Stimulated activated CD8-positive, alpha-beta memory T cell treated with anti-CD3 and anti-CD28 coated beads, Interleukin-12 subunit alpha, Interleukin-12 subunit beta, amount 100 ng/mL, for 24 hours (primary cell): ENCODE measurements around the gene WNT8A.

ENCODE experiments used
- DNase-seq: peaks from one replicate; pipeline ENCODE4 v3.0.0-alpha.2; 2020; ENCODE audit errors: extremely low read depth

Gene WNT8A

DNA sequence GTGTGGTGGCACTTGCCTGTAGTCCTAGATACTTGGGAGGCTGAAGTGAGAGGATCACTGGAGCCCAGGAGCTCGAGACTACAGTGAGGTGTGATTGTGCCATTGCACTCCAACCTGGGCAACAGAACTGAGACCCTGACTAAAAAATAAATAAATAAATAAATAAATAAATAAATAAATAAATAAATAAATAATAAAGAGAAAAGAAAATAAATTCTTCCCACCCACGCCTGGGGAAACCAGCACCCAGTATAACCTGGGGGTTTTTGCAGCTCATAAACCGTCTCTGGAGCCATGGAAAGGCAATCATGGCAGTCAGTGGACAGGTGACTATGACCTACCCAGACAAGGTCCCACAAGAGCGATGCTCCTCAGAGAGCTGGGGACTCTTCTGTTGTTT, 7.9 kb downstream of the WNT8A start:
- DNase-seq, result no peak

DNA sequence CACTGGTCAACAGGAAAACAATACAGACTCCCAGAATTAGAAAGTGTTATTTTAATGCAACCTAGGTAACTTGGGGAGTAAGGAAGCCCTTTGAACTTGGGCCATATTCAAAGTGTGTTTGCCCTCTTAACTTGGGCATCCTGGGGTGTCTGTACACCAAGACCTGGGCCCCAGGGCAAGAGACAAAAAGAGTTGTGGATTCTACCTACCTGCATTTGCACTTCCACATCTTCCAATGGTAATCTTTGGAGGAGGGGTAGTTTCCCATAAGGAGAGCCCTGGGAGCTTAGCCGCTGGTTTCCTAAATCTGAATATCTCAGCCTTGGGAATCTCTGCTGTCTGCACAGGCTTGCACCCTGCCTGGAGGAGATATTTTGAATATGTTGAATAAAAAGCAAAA, 8.5 kb downstream of the WNT8A start:
- DNase-seq, result no peak

DNA sequence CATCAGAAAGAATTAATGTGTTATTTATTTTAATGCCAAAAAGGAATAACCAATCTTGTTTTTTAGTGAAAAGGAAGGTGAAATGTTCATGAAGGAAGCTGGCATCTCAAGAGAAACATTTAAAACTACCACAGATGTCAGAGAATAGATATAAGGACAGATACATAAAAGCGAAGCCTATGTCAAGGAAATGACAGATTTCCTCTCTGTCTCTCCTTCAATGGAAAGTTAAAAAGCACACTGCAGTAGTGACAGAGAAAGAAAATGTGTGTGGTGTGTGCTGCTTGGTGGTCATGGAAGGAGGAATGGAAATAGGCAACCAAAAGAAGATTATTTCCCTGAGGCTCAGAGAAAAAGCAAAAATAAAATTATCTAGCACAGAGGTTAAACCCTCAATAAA, 9.2 kb downstream of the WNT8A start:
- no peak for DNase-seq

DNA sequence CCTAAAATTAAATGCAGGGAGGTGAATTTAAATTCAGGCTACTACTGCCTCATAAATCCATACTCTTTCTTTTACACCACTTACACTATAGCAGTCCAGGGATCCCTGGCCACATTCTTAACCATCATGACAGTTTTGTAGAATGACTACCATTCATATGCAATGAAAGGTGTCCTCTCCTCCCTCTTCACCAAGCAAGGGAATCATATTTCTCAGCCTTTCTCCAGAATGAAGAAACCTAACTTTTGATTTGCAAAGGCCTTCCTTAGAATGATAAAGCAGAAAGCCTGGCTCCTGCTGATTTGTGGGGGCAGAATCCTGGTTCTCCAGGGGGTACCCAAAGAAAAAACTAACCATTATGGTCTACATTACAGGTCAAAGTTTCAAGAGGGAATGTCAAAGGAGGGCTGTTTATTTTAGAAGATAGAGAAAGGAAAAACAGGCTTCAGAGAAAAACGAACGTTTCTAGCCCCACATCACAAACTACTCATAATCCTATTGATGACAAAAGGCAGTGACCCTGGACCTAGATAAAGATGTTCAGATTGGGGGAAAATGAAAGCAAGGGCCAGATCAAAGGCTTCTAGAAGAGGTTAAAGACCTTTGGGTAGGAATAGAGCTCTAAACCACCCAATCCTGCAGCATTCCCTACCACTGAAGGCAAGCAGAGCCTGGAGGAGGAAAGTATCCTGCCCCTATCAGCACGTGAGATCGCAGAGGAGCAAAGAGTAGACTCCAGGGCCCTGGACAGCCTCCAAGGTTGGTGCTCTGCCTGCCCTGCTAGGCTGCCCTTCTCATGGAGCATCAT, 11.5 kb downstream of the WNT8A start:
- DNase-seq, result no peak

DNA sequence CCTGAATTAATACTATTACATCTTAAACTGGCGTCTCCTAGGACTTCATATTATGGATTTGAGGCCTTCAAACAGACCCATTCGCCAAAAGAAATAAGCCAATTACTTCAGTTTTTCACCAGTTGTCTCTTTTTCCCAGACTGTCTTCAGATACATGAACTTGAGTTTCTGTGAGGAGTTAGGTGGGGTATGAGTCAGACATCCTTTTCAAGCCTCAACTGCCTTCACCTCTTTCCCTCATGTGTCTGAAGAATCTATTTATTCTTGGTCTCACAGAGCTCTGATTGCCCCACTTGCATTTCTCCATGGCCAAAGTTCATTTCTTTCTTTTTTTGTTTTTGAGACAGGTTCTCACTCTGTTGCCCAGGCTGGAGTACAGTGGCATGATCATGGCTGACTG, 12.5 kb downstream of the WNT8A start:
- DNase-seq, result no peak

DNA sequence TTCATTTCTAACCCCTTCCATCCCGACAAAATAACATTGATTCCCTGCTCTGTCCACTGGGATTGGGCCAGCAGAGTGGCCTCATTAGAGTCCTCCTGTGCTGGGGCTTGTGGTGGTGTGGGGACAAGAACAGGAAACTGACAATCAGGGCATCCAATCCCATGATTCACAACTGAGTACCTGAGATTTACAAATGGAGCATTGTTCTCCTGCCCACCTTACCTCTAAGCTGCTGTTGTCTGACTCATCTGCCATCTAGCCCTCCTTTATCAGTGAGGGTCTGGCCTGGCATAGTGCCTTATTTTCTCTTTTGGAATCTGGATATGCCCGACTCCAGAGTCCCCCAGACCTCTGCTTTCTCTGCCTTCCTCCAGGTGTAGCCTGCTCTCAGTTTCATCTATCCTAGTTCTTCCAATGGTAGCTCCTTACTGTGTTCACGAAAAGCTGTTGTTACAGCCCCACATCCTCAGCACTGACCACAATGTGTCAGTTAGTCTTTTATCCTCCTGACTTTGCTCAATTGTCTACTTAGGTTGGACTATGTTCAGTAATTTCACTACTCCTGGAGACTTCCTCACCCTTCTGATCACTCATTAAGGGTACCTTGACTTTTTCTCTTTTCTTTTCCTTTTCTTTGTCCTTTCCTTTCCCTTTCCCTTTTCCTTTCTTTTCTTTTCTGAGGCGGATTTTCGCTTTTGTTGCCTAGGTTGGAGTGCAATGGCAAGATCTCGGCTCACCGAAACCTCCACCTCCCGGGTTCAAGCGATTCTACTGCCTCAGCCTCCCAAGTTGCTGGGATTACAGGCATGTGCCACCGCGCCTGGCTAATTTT, 13.4 kb downstream of the WNT8A start:
- no peak for DNase-seq

DNA sequence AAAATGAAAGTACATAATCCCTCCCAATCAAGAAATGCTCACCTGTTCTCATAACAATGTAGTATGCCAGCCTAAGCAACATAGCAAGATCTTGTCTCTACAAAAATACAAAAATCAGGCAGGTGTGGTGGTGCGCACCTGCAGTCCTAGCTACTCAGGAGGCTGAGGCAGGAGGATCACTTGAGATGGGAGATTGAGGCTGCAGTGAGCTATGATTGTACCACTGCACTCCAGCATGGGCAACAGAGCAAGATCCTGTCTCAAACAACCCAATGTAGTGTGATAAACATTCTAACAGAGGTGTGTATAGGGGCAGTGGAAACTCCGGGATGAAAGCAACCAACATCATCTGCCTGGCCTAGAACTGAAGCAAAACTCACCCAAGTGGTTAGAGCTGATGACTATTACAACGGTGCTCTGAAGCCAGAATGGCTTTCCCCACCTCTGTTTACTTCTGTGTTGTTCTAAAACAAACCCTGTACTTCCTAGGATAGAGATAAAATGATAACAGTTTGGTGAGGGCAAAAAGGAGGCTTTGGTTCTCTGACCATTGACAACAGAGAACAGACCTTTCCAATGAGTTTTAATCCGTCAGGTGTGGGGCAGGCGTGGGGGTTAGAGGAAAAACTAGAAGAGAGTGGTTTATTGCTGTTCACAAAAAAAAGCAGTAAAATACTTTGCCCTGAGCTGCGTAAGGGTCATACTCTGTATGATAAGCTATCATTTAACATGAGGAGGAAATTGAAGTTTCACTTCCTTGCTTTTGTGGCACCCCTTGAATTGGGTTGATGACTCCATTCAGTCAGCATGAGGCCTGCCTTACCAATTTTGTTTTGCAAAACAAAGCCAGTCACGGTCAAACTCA, 18.9 kb downstream of the WNT8A start:
- no peak for DNase-seq

DNA sequence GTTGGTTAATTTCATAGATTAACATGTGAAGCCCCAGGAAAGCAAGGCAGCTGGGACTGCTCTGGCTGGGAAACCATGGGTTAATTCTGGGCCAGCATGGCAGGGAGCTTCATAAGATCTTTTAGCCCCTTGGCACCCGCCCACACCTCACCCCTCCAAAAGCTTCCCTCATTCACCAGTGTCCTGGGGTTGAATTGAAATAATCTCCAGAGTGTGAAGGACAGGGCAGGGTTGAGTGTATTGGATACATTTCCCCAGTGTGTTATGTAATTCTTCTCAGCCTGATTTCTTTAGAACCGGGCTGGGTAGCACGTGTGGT, 19.4 kb downstream of the WNT8A start:
- DNase-seq, result no peak

DNA sequence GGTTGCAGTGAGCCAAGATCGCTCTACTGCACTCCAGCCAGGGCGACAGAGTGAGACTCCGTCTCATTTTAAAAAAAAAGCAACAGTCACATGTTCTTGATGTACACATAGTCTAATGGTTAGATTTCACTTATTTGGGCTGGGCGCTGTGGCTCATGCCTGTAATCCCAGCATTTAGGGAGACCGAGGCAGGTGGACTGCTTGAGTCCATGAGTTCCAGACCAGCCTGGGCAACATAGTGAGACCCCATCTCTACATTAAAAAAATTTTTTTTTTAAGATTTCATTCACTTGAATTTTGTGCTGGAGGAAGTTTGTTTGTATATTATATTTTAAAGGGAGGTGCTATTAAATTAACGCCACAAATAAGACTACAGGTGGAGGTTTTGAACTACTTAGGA, 21.9 kb downstream of the WNT8A start:
- no peak for DNase-seq

DNA sequence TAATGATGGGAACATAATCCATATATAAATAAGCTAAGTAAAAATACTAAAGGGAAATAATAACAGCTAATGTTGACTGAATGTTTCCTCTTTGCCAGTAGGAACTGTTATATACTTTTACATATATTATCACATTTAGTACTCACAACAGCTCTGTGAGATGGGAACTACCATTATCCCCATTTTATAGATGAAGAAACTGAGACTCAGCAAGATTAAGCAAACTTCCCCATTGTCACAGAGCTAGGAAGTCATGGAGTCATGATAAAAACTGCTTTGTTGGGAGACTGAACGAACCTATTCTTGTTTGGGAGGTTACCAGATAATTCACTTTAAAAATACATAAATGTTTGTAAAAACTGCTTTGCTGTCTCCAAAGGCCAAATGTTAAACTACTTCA, 23.4 kb downstream of the WNT8A start:
- no peak for DNase-seq

DNA sequence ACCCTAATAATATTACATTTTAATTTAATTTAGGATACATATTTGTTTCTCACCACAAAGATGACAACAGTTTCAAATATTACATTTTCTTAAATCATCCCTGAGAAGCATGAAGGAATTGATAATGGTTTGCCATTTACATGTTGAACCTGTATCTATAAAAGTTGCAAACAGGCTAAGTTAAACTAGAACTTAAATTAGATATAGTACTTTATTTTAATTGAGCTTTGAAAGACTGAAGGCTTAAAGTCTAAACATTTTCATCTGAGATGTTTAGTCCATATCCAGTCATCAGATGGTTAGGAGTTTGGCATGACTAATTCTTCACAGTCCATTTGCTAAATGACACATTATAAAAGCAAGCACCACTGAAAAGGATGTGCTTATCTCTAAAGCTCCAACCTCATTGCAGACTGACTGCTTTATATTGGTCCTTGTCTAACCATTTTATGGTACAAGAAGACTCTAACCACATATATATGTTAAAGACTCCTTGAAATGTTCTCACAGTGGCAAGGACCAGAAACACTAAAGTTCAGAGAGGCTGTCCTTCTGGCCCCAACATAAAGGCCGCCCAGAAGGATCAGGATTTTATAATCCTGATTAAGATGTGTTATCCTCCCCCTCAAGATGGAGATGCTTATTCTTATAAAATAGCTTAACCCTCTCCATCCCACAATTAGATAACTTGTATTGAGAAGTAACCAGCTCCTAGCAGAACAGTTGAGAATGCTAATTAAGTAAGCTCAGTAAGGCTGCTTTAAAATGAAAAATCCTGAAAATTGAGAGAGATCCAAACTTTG, 25.8 kb downstream of the WNT8A start:
- DNase-seq, result no peak

DNA sequence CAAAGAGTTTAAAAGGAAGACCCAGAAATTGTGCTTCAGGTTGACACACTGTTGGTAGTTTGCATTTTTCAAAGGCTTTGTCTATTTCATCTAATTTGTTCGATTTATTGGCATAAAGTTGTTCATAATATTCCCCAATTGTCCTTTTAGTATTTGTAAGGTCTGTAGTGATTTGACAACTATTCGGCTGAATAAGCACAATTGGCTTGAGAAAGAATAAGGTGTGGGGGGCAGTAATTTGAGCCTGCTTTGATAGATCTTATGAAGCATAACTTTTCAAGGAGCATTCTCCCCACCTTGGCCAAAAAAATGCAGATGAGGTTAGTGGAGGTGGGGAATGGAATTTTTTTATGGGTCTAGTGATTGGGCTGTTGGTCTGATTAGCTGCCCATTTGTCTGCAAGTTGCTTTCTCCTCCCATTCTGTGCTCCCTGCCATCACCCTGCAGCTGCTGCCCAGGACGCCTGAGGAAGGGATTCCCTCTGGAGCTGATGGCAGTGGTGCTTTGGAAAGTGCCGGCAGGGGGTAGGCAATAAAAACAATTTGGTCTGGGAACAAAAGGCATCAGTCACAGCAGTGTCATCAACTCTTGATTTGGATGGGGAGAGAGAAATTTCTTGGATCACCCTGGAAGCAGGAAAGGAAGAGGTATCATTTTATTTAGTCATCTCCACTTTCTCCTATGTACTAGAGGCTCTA, 26.6 kb downstream of the WNT8A start:
- DNase-seq, result no peak

DNA sequence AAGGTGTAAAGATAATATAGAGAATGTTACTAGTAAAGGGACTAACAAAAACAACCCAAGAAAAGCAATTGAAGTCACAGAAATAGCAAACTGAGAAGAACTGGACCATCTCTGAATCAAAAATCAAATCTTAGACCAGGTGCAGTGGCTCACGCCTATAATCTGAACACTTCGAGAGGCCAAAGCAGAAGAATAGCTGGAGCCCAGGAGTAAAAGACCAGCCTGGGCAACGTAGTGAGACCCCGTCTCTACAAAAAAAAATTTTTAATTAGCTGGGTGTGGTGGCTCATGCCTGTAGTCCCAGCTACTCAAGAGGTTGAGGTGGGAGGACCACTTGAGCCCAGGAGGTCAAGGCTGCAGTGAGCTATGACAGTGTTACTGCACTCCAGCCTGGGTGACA, 27.3 kb downstream of the WNT8A start:
- no peak for DNase-seq

DNA sequence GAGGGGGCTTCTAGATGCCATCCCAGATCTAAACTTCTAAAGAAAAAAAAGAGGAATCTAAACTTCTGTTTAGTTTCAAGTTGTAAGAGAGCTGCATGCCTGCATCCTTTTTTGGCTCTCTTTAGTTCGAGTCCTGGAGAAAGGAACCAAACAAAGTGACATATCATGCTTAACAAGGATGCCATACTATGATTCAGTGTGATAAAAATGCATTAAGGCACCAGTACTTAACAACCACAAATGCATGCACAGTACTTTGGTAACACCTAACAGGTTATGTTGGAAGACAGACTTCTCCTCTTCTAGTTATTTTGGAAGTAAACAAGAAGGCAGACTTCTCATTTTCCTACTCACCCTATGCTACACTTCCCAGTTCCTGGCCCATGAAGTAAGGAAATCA, 28.1 kb downstream of the WNT8A start:
- no peak for DNase-seq

DNA sequence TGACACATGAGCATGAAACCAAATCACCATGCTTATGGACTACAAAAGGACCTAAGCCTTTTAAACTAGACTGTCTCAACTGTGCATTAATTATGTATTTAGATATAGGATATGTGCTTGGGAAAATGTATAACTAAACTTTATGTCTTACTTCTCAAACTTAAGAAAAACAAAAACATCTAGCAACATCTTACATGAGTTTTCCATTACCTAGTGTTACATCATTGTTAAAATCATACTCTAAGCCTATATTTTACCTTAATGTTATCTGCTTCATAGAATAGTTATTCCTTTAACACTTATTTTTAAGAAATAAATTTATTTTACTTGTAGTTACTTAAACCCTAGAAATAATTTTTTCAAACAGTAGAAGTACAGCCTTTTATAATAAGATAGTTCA, 31.4 kb downstream of the WNT8A start:
- DNase-seq, result no peak

DNA sequence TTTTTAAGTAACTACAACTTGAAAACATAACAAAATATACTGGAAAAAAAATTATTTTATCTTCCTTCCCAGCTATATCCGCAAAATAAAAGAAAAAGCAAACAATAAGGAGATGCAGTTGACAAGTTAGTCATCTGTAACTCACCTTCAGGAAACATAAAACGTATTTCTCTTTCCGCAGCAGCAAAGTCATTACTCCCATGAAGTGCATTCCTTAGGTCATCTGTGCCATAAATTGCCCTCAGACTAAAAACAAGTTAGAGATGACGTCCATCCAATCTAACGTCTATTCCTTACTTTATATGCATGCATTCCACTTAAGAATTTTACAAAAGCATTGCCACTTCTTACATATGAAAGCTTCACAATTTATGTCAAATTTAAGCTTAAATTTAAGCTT, 44.5 kb downstream of the WNT8A start:
- DNase-seq, result no peak

DNA sequence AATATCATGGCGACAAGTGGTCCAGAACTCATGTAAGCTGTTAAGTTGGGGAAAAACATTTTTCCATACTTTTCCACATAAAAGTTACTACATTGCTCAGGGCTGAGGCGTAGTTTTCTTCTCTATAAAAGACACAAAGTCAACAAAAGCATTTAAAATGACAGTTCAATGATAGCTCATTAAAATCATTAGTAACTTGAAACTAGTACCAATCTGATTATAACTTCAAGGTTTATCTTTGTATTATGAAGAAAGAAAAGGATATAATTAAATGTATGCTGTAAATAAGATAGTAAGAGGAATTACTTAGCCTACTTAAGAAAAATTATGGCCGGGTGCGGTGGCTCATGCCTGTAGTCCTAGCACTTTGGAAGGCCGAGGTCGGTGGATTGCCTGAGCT, 45.5 kb downstream of the WNT8A start:
- DNase-seq, result no peak

DNA sequence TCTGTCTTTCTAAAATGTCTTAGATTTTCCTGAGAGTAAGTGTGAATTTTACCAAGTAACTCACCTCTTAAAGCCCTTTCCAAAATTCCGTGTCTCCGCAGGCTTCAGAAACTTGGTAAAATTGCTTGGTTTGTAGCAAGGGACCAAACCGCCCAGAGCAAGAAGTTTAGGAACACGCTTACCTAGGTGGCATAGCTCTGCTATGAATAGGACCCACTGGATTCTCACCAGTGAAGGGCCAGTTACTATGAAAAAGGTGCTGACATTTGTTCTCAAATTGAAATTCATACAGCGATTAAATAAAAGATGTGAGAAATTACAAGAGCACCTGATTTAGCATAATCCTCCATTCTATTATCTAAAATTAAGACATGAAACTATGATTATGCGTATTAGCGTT, 48.7 kb downstream of the WNT8A start:
- DNase-seq, result no peak

DNA sequence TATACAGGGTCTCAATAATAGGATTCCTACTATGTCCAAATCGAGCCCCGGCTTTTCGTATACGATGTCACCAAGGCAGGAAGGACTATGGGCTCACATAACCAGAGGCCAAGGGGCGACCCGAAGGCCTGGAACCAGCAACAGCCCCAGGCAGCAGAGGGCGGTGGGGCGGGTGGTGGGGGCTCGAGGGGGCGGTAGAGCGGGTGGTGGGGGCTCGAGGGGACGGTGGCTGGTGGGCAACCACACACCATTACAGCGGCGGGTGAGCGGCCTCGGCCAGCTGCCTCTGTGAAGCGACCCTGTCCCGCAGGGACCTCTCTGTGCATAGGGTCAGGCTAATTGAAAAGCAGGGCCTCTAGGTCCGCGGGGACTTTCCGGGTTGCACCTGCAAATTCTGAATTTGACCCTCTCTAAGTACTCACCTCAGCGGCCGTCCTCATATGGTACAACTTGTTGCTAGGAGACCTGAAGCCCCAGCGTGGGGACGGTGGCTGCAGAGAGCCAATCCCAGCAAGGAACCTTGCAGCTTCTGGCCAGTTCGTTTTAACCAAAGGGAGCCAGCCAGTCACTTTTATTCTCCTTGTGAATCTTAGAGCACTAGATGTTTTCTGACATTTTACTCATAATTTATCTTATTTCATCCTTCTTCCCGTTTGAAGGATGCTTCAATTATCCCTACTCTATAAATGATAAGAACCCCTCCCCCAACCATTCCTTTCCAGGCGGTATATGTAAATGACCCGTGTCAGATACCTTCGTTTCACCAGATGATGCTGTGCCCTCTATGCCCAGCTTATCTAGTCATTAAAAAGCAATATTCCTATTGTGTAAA, 55.3 kb downstream of the WNT8A start, which contains the start of gene NME5:
NME5 (minus strand) TSS at position 480 of the 832 bp plus-strand sequence. CDS start 648 bp downstream, outside the sequence.
- DNase-seq, result no peak

DNA sequence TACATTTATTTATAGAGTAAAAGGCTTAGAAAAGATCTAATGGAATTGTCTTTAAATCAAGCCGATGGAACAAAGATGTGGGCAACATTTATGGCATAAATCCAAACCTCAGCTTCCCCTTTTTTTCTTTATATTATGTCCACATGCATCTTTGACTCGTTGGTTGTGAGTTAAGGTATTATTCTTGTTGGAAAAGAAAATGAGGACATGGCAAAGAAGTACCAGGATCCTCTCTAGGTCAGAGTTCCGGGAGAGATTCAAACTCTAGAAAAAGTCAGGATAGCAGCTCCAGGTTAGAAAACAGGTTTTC, 55.9 kb downstream of the WNT8A start:
- no peak for DNase-seq
